Adrenal gland (tissue), 5 donors: ENCODE measurements around the gene ZNF366.

Source experiments
- CTCF ChIP-seq, 6 experiments: fragments of 450-650 bp in 4 of 6; fragments of 200-600 bp in 2 of 6; sonication (generic) in 1 of 6; IDR thresholded peaks; 1 replicate in 5 of 6; 2 replicates in 1 of 6; pipeline versions ENCODE4 v1.5.1 to v1.8.0; 2016 to 2021; ENCODE audit warnings: antibody characterized with exemption in 6 of 6, mild to moderate bottlenecking in 2 of 6, moderate library complexity in 1 of 6
- POLR2A ChIP-seq, 2 donors: fragments of 450-650 bp; IDR thresholded peaks; one replicate each; pipeline ENCODE4 v1.6.1; 2017; ENCODE audit warnings: antibody characterized with exemption in 2 of 2, mild to moderate bottlenecking in 2 of 2, moderate library complexity in 1 of 2
- donor health status: DM: no; HTN: no; CAD: no.

- TF ChIP-seq POLR2A (IDR thresholded peaks at IDR 0.05), result no peak
- TF ChIP-seq CTCF (IDR thresholded peaks at IDR 0.05), result no peak
Observed at GRCh38 chr5:72511774-72512592, 4.8 kb upstream of the ZNF366 start.
